SK-N-SH (cell line): ENCODE measurements around the gene TPRA1. TPM values are rescaled to one million over a fixed set of nuclear protein-coding genes. Genes with fewer than 3 reads are reported as not detected.
A peak's percentile ranks its signal among the peaks of the same experiment; 100 is the strongest.

Experiments used
- CTCF ChIA-PET: fragments of 300-600, 350-600 bp; formaldehyde crosslinking; extraction: SDS; loops from one replicate; lab custom pipeline; 2021; lab: Yijun Ruan, JAX
- POLR2A ChIA-PET: fragments of 350-600 bp; sonication (Branson Sonifier 250); formaldehyde crosslinking; extraction: SDS; loops from one replicate; lab custom pipeline; 2020; ENCODE audit warnings: antibody characterized with exemption, inconsistent platforms; lab: Yijun Ruan, JAX
- DNase-seq: peaks from one replicate; pipeline ENCODE4 v3.0.0; 2012
- H2AFZ ChIP-seq: fragments of 200-600 bp; sonication (generic); 2 replicates; pipeline ENCODE4 v1.8.1; 2016; ENCODE audit warnings: antibody characterized with exemption, mild to moderate bottlenecking, low read depth
- H3F3A ChIP-seq: fragments of 200-600 bp; sonication (generic); replicated peaks from 2 replicates; pipeline ENCODE3; 2016; ENCODE audit warnings: antibody characterized with exemption, mild to moderate bottlenecking; ENCODE audit not compliant: insufficient read depth
- H3K27ac ChIP-seq, 2 experiments: fragments of 200-500 bp in 1 of 2; fragments of 200-600 bp in 1 of 2; sonication (Bioruptor generic) in 1 of 2; sonication (generic), shearing (Covaris generic) in 1 of 2; 2 replicates each; pipeline versions ENCODE4 v1.5.1 to v1.6.1; 2014 to 2016; ENCODE audit warnings: low read depth in 2 of 2, inconsistent platforms in 1 of 2, low read length in 1 of 2, mild to moderate bottlenecking in 1 of 2, mixed read lengths in 1 of 2
- H3K27me3 ChIP-seq: fragments of 200-600 bp; sonication (generic), shearing (Covaris generic); 2 replicates; pipeline ENCODE4 v1.6.1; 2016; ENCODE audit warnings: mixed run types; ENCODE audit not compliant: insufficient read depth
- H3K36me3 ChIP-seq, 2 experiments: fragments of 200-500 bp in 1 of 2; fragments of 200-600 bp in 1 of 2; sonication (Bioruptor generic) in 1 of 2; sonication (generic) in 1 of 2; replicated peaks in 1 of 2; 2 replicates each; pipeline versions ENCODE3 to v1.5.1; 2014 to 2016; ENCODE audit warnings: low read length in 1 of 2, mild to moderate bottlenecking in 1 of 2; ENCODE audit not compliant: insufficient read depth in 2 of 2, control insufficient read depth in 1 of 2
- H3K4me1 ChIP-seq, 2 experiments: fragments of 200-500 bp in 1 of 2; fragments of 200-600 bp in 1 of 2; sonication (Bioruptor generic) in 1 of 2; sonication (generic), shearing (Covaris generic) in 1 of 2; 2 replicates each; pipeline versions ENCODE4 v1.5.1 to v1.6.1; 2014 to 2016; ENCODE audit warnings: low read depth in 1 of 2, low read length in 1 of 2, mixed run types in 1 of 2; ENCODE audit not compliant: insufficient read depth in 2 of 2, control insufficient read depth in 1 of 2
- H3K4me2 ChIP-seq: fragments of 200-600 bp; sonication (generic), shearing (Covaris generic); 2 replicates; pipeline ENCODE4 v1.6.1; 2017; ENCODE audit warnings: mixed run types
- H3K4me3 ChIP-seq, 2 experiments: fragments of 200-500 bp in 1 of 2; fragments of 200-600 bp in 1 of 2; sonication (Bioruptor generic) in 1 of 2; sonication (generic), shearing (Covaris generic) in 1 of 2; 2 replicates each; pipeline versions ENCODE4 v1.5.1 to v1.8.1; 2014 to 2016; ENCODE audit warnings: low read depth in 2 of 2, inconsistent platforms in 1 of 2, low read length in 1 of 2, mild to moderate bottlenecking in 1 of 2, mixed read lengths in 1 of 2, moderate library complexity in 1 of 2
- H3K79me2 ChIP-seq: fragments of 200-600 bp; sonication (generic); 2 replicates; pipeline ENCODE4 v1.8.1; 2017; ENCODE audit warnings: mild to moderate bottlenecking; ENCODE audit not compliant: insufficient read depth
- H3K9ac ChIP-seq: fragments of 200-600 bp; sonication (generic); 2 replicates; pipeline ENCODE4 v1.6.1; 2017; ENCODE audit warnings: mixed run types
- H3K9me2 ChIP-seq: fragments of 200-600 bp; sonication (generic); 2 replicates; pipeline ENCODE4 v1.6.1; 2017; ENCODE audit warnings: mixed run types
- H3K9me3 ChIP-seq: fragments of 200-600 bp; sonication (generic); 2 replicates; pipeline ENCODE4 v1.6.1; 2017; ENCODE audit warnings: mixed run types, mild to moderate bottlenecking, moderate library complexity
- H4K20me1 ChIP-seq: fragments of 200-600 bp; sonication (generic); 2 replicates; pipeline ENCODE4 v1.6.1; 2017; ENCODE audit warnings: mild to moderate bottlenecking, mixed run types; ENCODE audit not compliant: insufficient read depth
- ELF1 ChIP-seq: IDR thresholded peaks from 2 replicates; pipeline ENCODE4 v1.4.0; 2012
- EP300 ChIP-seq, 2 experiments: IDR thresholded peaks; 2 replicates each; pipeline versions ENCODE4 v1.4.0 to v1.6.1; 2012; ENCODE audit warnings: borderline replicate concordance in 1 of 2, low read depth in 1 of 2, low read length in 1 of 2
- FOXM1 ChIP-seq: IDR thresholded peaks from 2 replicates; pipeline ENCODE4 v1.4.0; 2012; ENCODE audit warnings: low read depth, mild to moderate bottlenecking
- GABPA ChIP-seq: IDR thresholded peaks from 2 replicates; pipeline ENCODE4 v1.4.0; 2012; ENCODE audit warnings: low read depth, mild to moderate bottlenecking
- GATA2 ChIP-seq: sonication (generic); formaldehyde crosslinking; IDR thresholded peaks from 2 replicates; pipeline ENCODE4 v1.5.0; 2020; ENCODE audit warnings: mild to moderate bottlenecking, missing genetic modification reagents
- MEF2A ChIP-seq: IDR thresholded peaks from 2 replicates; pipeline ENCODE4 v1.4.0; 2012; ENCODE audit warnings: low read depth, borderline replicate concordance
- NRF1 ChIP-seq: IDR thresholded peaks from 2 replicates; pipeline ENCODE4 v1.6.1; 2012; ENCODE audit warnings: low read depth, mild to moderate bottlenecking, low read length
- RCOR1 ChIP-seq: fragments of 150-350 bp; IDR thresholded peaks from 2 replicates; pipeline ENCODE4 v1.6.1; 2017; ENCODE audit warnings: antibody characterized with exemption, low read length
- RXRA ChIP-seq: IDR thresholded peaks from 2 replicates; pipeline ENCODE4 v1.4.0; 2012; ENCODE audit warnings: low read depth, mild to moderate bottlenecking, borderline replicate concordance
- TAF1 ChIP-seq: IDR thresholded peaks from 2 replicates; pipeline ENCODE4 v1.6.1; 2012; ENCODE audit warnings: low read depth, mild to moderate bottlenecking, low read length, moderate library complexity, borderline replicate concordance
- TCF12 ChIP-seq: IDR thresholded peaks from 2 replicates; pipeline ENCODE4 v1.4.0; 2012
- TEAD4 ChIP-seq: IDR thresholded peaks from 2 replicates; pipeline ENCODE4 v1.4.0; 2012; ENCODE audit warnings: mild to moderate bottlenecking, borderline replicate concordance; ENCODE audit not compliant: insufficient read depth
- WGBS: methylation state at CpG from one replicate; pipeline ENCODE4 v1.1.6; 2017; ENCODE audit warnings: low lambda C conversion rate; 5-methylcytosine and 5-hydroxymethylcytosine counted together
- polyA plus RNA-seq, 3 experiments: library from polyadenylated mRNA; depleted of rRNA; stranded (reverse); fragments of >200 nt; gene quantifications; 2 replicates each; pipeline ENCODE4 v1.2.3, GENCODE V29; 2012
- TF ChIP-seq, protein P1 (sequence below): IDR thresholded peaks from 2 replicates; pipeline ENCODE4 v1.6.1; 2012; ENCODE audit warnings: mild to moderate bottlenecking, low read depth, low read length, moderate library complexity
- TF ChIP-seq, protein P2 (sequence below): fragments of 150-350 bp; IDR thresholded peaks from 2 replicates; pipeline ENCODE4 v1.6.1; 2017; ENCODE audit warnings: antibody characterized with exemption, low read length, low read depth, borderline replicate concordance
- TF ChIP-seq, protein P3 (sequence below): fragments of 150-350 bp; IDR thresholded peaks from 2 replicates; pipeline ENCODE4 v1.6.1; 2016; ENCODE audit warnings: mild to moderate bottlenecking, low read depth, low read length
- TF ChIP-seq, protein P4 (sequence below): IDR thresholded peaks from 2 replicates; pipeline ENCODE4 v1.4.0; 2012; ENCODE audit warnings: low read depth, borderline replicate concordance
- TF ChIP-seq, protein P5 (sequence below): IDR thresholded peaks from 2 replicates; pipeline ENCODE4 v1.4.0; 2012; ENCODE audit warnings: low read depth
- TF ChIP-seq, protein P6 (sequence below): IDR thresholded peaks from 2 replicates; pipeline ENCODE4 v1.4.0; 2012; ENCODE audit warnings: low read depth, borderline replicate concordance

TPRA1 gene
- polyA plus RNA-seq, 1 of the 3 experiments (the other 2 are of a cell fraction) = 26.3 TPM

DNA sequence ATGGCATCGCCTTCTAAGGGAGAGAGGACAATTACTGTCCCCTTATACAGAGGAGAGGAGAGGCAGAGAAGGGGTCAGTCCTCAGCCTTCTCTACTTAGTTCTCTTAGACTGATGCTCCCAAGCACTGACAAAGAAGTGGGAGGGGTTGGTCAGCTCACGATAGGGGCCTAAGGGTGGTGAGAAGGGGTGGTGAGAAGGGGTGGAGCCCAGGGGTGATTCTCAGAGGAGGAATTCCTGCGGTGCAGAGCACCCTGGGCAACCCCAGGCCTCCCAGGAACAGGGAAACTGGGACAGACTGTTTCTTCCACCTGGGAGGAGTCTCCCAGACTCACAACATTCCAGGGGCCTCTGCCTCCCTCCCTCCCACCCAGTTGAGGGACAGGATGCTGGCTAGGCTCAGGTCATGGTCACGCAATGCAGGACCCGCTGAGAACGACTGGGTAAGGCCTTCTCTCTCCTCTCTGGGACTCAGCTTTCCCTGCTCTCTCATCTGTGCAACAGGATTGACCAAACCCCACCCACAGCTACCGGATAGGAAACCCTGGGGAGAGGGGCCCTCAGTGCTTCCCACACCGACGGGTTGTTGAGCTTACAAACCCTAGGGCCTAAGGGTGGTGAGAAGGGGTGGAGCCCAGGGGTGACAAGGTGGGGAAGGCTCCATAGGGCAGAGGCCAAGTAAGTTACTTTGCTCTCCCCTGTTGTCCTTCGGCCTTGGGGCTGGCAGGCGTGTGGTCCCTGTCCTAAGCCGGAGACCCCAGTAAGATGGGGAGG, 1.5 kb downstream of the TPRA1 start:
- peak overlapping the region; percentile 89 for H3K9ac ChIP-seq
- H3K79me2 ChIP-seq = peaks cover 54% of the 10 kb centered on the region
- no peaks in the 10 kb centered on the region for H3K9me2 ChIP-seq
- TF ChIP-seq GABPA (no peak), TCF12 (no peak), FOXM1 (no peak), RCOR1 (no peak), TEAD4 (no peak), MEF2A (no peak), EP300 (IDR thresholded peaks at IDR 0.05; ENCODE audit: borderline replicate concordance in 1 of 2, low read depth in 1 of 2, low read length in 1 of 2) (no peak), ELF1 (no peak), RXRA (no peak), GATA2 (CRISPR knock-in tag) (no peak), TAF1 (no peak), NRF1 (no peak)
- TF ChIP-seq, protein P1, sequence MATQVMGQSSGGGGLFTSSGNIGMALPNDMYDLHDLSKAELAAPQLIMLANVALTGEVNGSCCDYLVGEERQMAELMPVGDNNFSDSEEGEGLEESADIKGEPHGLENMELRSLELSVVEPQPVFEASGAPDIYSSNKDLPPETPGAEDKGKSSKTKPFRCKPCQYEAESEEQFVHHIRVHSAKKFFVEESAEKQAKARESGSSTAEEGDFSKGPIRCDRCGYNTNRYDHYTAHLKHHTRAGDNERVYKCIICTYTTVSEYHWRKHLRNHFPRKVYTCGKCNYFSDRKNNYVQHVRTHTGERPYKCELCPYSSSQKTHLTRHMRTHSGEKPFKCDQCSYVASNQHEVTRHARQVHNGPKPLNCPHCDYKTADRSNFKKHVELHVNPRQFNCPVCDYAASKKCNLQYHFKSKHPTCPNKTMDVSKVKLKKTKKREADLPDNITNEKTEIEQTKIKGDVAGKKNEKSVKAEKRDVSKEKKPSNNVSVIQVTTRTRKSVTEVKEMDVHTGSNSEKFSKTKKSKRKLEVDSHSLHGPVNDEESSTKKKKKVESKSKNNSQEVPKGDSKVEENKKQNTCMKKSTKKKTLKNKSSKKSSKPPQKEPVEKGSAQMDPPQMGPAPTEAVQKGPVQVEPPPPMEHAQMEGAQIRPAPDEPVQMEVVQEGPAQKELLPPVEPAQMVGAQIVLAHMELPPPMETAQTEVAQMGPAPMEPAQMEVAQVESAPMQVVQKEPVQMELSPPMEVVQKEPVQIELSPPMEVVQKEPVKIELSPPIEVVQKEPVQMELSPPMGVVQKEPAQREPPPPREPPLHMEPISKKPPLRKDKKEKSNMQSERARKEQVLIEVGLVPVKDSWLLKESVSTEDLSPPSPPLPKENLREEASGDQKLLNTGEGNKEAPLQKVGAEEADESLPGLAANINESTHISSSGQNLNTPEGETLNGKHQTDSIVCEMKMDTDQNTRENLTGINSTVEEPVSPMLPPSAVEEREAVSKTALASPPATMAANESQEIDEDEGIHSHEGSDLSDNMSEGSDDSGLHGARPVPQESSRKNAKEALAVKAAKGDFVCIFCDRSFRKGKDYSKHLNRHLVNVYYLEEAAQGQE = no peak
- TF ChIP-seq, protein P2, sequence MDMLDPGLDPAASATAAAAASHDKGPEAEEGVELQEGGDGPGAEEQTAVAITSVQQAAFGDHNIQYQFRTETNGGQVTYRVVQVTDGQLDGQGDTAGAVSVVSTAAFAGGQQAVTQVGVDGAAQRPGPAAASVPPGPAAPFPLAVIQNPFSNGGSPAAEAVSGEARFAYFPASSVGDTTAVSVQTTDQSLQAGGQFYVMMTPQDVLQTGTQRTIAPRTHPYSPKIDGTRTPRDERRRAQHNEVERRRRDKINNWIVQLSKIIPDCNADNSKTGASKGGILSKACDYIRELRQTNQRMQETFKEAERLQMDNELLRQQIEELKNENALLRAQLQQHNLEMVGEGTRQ = no peak
- TF ChIP-seq, protein P3, sequence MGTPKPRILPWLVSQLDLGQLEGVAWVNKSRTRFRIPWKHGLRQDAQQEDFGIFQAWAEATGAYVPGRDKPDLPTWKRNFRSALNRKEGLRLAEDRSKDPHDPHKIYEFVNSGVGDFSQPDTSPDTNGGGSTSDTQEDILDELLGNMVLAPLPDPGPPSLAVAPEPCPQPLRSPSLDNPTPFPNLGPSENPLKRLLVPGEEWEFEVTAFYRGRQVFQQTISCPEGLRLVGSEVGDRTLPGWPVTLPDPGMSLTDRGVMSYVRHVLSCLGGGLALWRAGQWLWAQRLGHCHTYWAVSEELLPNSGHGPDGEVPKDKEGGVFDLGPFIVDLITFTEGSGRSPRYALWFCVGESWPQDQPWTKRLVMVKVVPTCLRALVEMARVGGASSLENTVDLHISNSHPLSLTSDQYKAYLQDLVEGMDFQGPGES = no peak
- TF ChIP-seq, protein P4, sequence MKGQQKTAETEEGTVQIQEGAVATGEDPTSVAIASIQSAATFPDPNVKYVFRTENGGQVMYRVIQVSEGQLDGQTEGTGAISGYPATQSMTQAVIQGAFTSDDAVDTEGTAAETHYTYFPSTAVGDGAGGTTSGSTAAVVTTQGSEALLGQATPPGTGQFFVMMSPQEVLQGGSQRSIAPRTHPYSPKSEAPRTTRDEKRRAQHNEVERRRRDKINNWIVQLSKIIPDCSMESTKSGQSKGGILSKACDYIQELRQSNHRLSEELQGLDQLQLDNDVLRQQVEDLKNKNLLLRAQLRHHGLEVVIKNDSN = no peak
- TF ChIP-seq, protein P5, sequence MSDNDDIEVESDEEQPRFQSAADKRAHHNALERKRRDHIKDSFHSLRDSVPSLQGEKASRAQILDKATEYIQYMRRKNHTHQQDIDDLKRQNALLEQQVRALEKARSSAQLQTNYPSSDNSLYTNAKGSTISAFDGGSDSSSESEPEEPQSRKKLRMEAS = no peak
- TF ChIP-seq, protein P6, sequence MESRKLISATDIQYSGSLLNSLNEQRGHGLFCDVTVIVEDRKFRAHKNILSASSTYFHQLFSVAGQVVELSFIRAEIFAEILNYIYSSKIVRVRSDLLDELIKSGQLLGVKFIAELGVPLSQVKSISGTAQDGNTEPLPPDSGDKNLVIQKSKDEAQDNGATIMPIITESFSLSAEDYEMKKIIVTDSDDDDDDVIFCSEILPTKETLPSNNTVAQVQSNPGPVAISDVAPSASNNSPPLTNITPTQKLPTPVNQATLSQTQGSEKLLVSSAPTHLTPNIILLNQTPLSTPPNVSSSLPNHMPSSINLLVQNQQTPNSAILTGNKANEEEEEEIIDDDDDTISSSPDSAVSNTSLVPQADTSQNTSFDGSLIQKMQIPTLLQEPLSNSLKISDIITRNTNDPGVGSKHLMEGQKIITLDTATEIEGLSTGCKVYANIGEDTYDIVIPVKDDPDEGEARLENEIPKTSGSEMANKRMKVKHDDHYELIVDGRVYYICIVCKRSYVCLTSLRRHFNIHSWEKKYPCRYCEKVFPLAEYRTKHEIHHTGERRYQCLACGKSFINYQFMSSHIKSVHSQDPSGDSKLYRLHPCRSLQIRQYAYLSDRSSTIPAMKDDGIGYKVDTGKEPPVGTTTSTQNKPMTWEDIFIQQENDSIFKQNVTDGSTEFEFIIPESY = no peak
- ChIA-PET CTCF (interaction anchor here (1.5 to 9.4 kb wide), 3 partner anchors 10 to 102 kb away, joined by 3 to 95 read pairs (median 6); no protein-coding TSS in a partner anchor), POLR2A (interaction anchor here (1.2 kb wide), 1 partner anchor 9 kb away, joined by 6 read pairs; the partner anchor contains the start of gene MCM2)
- no peak overlapping the region for H2AFZ ChIP-seq
- 55% methylated on average over 10 of the region's 12 CpGs for WGBS
- H3K9me3 ChIP-seq = no peaks in the 10 kb centered on the region
- peaks cover 9% of the 10 kb centered on the region for H3F3A ChIP-seq
- H3K27me3 ChIP-seq = no peaks in the 10 kb centered on the region
- peak overlapping the region; percentile 92 to 95 for H3K4me3 ChIP-seq
- peaks cover 47% of the 10 kb centered on the region for H4K20me1 ChIP-seq
- H3K4me2 ChIP-seq = peak overlapping the region; percentile 98
- DNase-seq = no peak
- H3K4me1 ChIP-seq = peaks cover 4 to 22% of the 10 kb centered on the region in 2 experiments; a peak in 3 of 4 replicates
- no peak overlapping the region for H3K27ac ChIP-seq
- H3K36me3 ChIP-seq = no peaks in the 10 kb centered on the region
